8988T (cell line): Measurements from ENCODE around the gene CCND3.
A peak's percentile ranks its signal among the peaks of the same experiment; 100 is the strongest.

Experiments used
- DNase-seq: peaks from one replicate; pipeline ENCODE4 v3.0.0; 2011

Gene CCND3

GRCh38 chr6:41941280-41942066, at the start of gene CCND3:
TSS of gene CCND3 (minus strand) at chr6:41941808. CDS start at chr6:41941649, 159 bp downstream.
- DNase-seq = peak; percentile 69

GRCh38 chr6:41986339-41986738, 44.7 kb upstream of the CCND3 start:
- no peak for DNase-seq

- DNase-seq = no peak
Measured at GRCh38 chr6:41984623-41985022, 43.0 kb upstream of the CCND3 start.

GRCh38 chr6:41976794-41977484, 35.3 kb upstream of the CCND3 start:
- peak; percentile 32 for DNase-seq

GRCh38 chr6:41975276-41975675, 33.7 kb upstream of the CCND3 start:
- no peak for DNase-seq

- DNase-seq = no peak
Measured at GRCh38 chr6:41974281-41974825, 32.7 kb upstream of the CCND3 start.

GRCh38 chr6:41972826-41973225, 31.2 kb upstream of the CCND3 start:
- no peak for DNase-seq

GRCh38 chr6:41970436-41970846, 28.8 kb upstream of the CCND3 start:
- DNase-seq = no peak

GRCh38 chr6:41967312-41968287, 26.0 kb upstream of the CCND3 start:
- no peak for DNase-seq

- DNase-seq = peak; percentile 52
Measured at GRCh38 chr6:41966961-41967311, 25.3 kb upstream of the CCND3 start.

- DNase-seq = no peak
Measured at GRCh38 chr6:41966214-41966920, 24.8 kb upstream of the CCND3 start.

- no peak for DNase-seq
Measured at GRCh38 chr6:41965429-41966213, 24.0 kb upstream of the CCND3 start.

GRCh38 chr6:41964201-41964887, 22.7 kb upstream of the CCND3 start:
- DNase-seq = no peak

GRCh38 chr6:41963371-41963770, 21.8 kb upstream of the CCND3 start:
- no peak for DNase-seq

- no peak for DNase-seq
Measured at GRCh38 chr6:41960028-41960427, 18.4 kb upstream of the CCND3 start.

GRCh38 chr6:41958022-41958856, 16.6 kb upstream of the CCND3 start:
- no peak for DNase-seq

GRCh38 chr6:41957117-41957516, 15.5 kb upstream of the CCND3 start:
- DNase-seq = no peak

- DNase-seq = no peak
Measured at GRCh38 chr6:41955412-41955811, 13.8 kb upstream of the CCND3 start.

GRCh38 chr6:41954668-41955067, 13.1 kb upstream of the CCND3 start:
- no peak for DNase-seq
